Muscle layer of duodenum (tissue), 2 donors: ENCODE measurements around the gene CUBN.

Experiments
- H3K27ac ChIP-seq: one replicate; pipeline ENCODE4 v1.7.0; 2013; ENCODE audit warnings: mild to moderate bottlenecking, low read length
- H3K27me3 ChIP-seq: one replicate; pipeline ENCODE4 v1.7.0; 2013; ENCODE audit warnings: low read depth, mild to moderate bottlenecking, control low read depth, low read length
- H3K36me3 ChIP-seq, 2 donors: one replicate each; pipeline ENCODE4 v1.7.0; 2013; ENCODE audit warnings: low read length in 2 of 2, control low read depth in 1 of 2, mild to moderate bottlenecking in 1 of 2; ENCODE audit not compliant: insufficient read depth in 2 of 2, control insufficient read depth in 1 of 2
- H3K4me1 ChIP-seq, 2 donors: one replicate each; pipeline ENCODE4 v1.7.0; 2013; ENCODE audit warnings: low read length in 2 of 2, mild to moderate bottlenecking in 2 of 2, control low read depth in 1 of 2, moderate library complexity in 1 of 2; ENCODE audit not compliant: insufficient read depth in 2 of 2, control insufficient read depth in 1 of 2
- H3K4me3 ChIP-seq, 2 donors: one replicate each; pipeline ENCODE4 v1.7.0; 2013; ENCODE audit warnings: low read length in 2 of 2, low read depth in 1 of 2, mild to moderate bottlenecking in 1 of 2
- H3K9me3 ChIP-seq, 2 donors: one replicate each; pipeline ENCODE4 v1.7.0; 2013; ENCODE audit warnings: low read length in 2 of 2, control low read depth in 1 of 2, mild to moderate bottlenecking in 1 of 2; ENCODE audit not compliant: control insufficient read depth in 1 of 2
- donor health status: healthy.

The CUBN gene

GRCh38 chr10:16866541-16867275 is 262.9 kb downstream of the CUBN start:
- Histone ChIP-seq H3K4me1 (no peaks in the 10 kb centered on the region), H3K9me3 (no peaks in the 10 kb centered on the region), H3K27ac (no peak overlapping the region), H3K4me3 (no peak overlapping the region), H3K27me3 (no peaks in the 10 kb centered on the region), H3K36me3 (no peaks in the 10 kb centered on the region)

GRCh38 chr10:16865766-16866165 is 263.8 kb downstream of the CUBN start:
- Histone ChIP-seq H3K9me3 (peaks cover 0 to 3% of the 10 kb centered on the region in 2 donors), H3K4me1 (no peaks in the 10 kb centered on the region), H3K36me3 (no peaks in the 10 kb centered on the region), H3K4me3 (no peak overlapping the region), H3K27ac (no peak overlapping the region), H3K27me3 (no peaks in the 10 kb centered on the region)

- H3K4me1 ChIP-seq, result no peaks in the 10 kb centered on the region
- no peaks in the 10 kb centered on the region for H3K36me3 ChIP-seq
- H3K27me3 ChIP-seq, result no peaks in the 10 kb centered on the region
- no peak overlapping the region for H3K4me3 ChIP-seq
- H3K9me3 ChIP-seq, result peaks cover 0 to 7% of the 10 kb centered on the region in 2 donors
- H3K27ac ChIP-seq, result no peak overlapping the region
Measured at GRCh38 chr10:16863766-16864165, 265.8 kb downstream of the CUBN start.

GRCh38 chr10:16857419-16857818 is 272.2 kb downstream of the CUBN start:
- no peak overlapping the region for H3K4me3 ChIP-seq
- H3K36me3 ChIP-seq, result no peaks in the 10 kb centered on the region
- H3K27ac ChIP-seq, result no peak overlapping the region
- H3K27me3 ChIP-seq, result no peaks in the 10 kb centered on the region
- peaks cover 0 to 7% of the 10 kb centered on the region in 2 donors for H3K9me3 ChIP-seq
- no peaks in the 10 kb centered on the region for H3K4me1 ChIP-seq

GRCh38 chr10:16856567-16856966 is 273.0 kb downstream of the CUBN start:
- Histone ChIP-seq H3K4me1 (no peaks in the 10 kb centered on the region), H3K9me3 (peaks cover 0 to 7% of the 10 kb centered on the region in 2 donors), H3K36me3 (no peaks in the 10 kb centered on the region), H3K27ac (no peak overlapping the region), H3K4me3 (no peak overlapping the region), H3K27me3 (no peaks in the 10 kb centered on the region)

GRCh38 chr10:16856092-16856491 is 273.5 kb downstream of the CUBN start:
- H3K36me3 ChIP-seq, result no peaks in the 10 kb centered on the region
- H3K4me1 ChIP-seq, result no peaks in the 10 kb centered on the region
- no peaks in the 10 kb centered on the region for H3K27me3 ChIP-seq
- H3K4me3 ChIP-seq, result no peak overlapping the region
- no peak overlapping the region for H3K27ac ChIP-seq
- peaks cover 0 to 7% of the 10 kb centered on the region in 2 donors for H3K9me3 ChIP-seq

GRCh38 chr10:16854623-16855022 is 275.0 kb downstream of the CUBN start:
- Histone ChIP-seq H3K4me1 (no peaks in the 10 kb centered on the region), H3K9me3 (no peaks in the 10 kb centered on the region), H3K36me3 (no peaks in the 10 kb centered on the region), H3K27ac (no peak overlapping the region), H3K4me3 (no peak overlapping the region), H3K27me3 (no peaks in the 10 kb centered on the region)

GRCh38 chr10:16853809-16854208 is 275.8 kb downstream of the CUBN start:
- H3K4me1 ChIP-seq, result no peaks in the 10 kb centered on the region
- H3K4me3 ChIP-seq, result no peak overlapping the region
- H3K9me3 ChIP-seq, result no peaks in the 10 kb centered on the region
- H3K27ac ChIP-seq, result no peak overlapping the region
- no peaks in the 10 kb centered on the region for H3K36me3 ChIP-seq
- no peaks in the 10 kb centered on the region for H3K27me3 ChIP-seq

- H3K36me3 ChIP-seq, result no peaks in the 10 kb centered on the region
- no peak overlapping the region for H3K4me3 ChIP-seq
- H3K27ac ChIP-seq, result no peak overlapping the region
- no peaks in the 10 kb centered on the region for H3K4me1 ChIP-seq
- H3K27me3 ChIP-seq, result no peaks in the 10 kb centered on the region
- no peaks in the 10 kb centered on the region for H3K9me3 ChIP-seq
Measured at GRCh38 chr10:16853201-16853600, 276.4 kb downstream of the CUBN start.

GRCh38 chr10:16852624-16853023 is 277.0 kb downstream of the CUBN start:
- Histone ChIP-seq H3K9me3 (no peaks in the 10 kb centered on the region), H3K4me3 (no peak overlapping the region), H3K36me3 (no peaks in the 10 kb centered on the region), H3K27me3 (no peaks in the 10 kb centered on the region), H3K4me1 (no peaks in the 10 kb centered on the region), H3K27ac (no peak overlapping the region)

GRCh38 chr10:16848562-16849154 is 281.0 kb downstream of the CUBN start:
- H3K4me3 ChIP-seq, result no peak overlapping the region
- H3K27me3 ChIP-seq, result no peaks in the 10 kb centered on the region
- no peaks in the 10 kb centered on the region for H3K9me3 ChIP-seq
- no peak overlapping the region for H3K27ac ChIP-seq
- H3K4me1 ChIP-seq, result peaks cover 0 to 3% of the 10 kb centered on the region in 2 donors
- no peaks in the 10 kb centered on the region for H3K36me3 ChIP-seq

- no peaks in the 10 kb centered on the region for H3K27me3 ChIP-seq
- no peak overlapping the region for H3K27ac ChIP-seq
- no peaks in the 10 kb centered on the region for H3K9me3 ChIP-seq
- no peaks in the 10 kb centered on the region for H3K36me3 ChIP-seq
- H3K4me1 ChIP-seq, result peaks cover 0 to 3% of the 10 kb centered on the region in 2 donors
- no peak overlapping the region for H3K4me3 ChIP-seq
Measured at GRCh38 chr10:16847644-16848043, 282.0 kb downstream of the CUBN start.
